Measurements from ENCODE around the gene TMA7B. TPM values are rescaled to one million over a fixed set of nuclear protein-coding genes. Genes with fewer than 3 reads are reported as not detected.

Gene TMA7B
- total and polyA plus RNA-seq, 12 donors: not detected

DNA sequence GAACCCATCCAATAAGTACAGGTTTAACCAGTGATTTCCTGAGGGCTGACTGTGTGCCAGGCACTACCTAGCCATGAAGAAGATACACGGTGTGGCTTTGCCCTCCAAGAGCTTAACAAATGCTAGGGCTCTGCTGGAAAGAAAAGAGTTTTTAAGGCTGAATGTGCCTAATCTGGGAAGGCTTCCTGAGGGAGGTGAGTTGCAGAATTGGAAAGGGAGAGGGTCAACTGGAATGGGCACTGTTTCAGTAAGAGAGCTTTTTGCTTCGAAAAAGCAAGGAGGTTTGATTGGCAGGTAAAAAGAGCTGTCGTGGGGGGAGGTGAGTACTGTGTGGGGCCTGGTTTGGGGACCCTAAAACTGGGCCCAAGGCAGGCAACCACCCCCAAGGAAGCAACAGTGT, 37.2 kb downstream of the TMA7B start:
- no peak for ATAC-seq
- H3K4me1 ChIP-seq: peaks cover 0 to 32% (median 15%) of the 10 kb centered on the region in 9 donors
- TF ChIP-seq, protein P1, sequence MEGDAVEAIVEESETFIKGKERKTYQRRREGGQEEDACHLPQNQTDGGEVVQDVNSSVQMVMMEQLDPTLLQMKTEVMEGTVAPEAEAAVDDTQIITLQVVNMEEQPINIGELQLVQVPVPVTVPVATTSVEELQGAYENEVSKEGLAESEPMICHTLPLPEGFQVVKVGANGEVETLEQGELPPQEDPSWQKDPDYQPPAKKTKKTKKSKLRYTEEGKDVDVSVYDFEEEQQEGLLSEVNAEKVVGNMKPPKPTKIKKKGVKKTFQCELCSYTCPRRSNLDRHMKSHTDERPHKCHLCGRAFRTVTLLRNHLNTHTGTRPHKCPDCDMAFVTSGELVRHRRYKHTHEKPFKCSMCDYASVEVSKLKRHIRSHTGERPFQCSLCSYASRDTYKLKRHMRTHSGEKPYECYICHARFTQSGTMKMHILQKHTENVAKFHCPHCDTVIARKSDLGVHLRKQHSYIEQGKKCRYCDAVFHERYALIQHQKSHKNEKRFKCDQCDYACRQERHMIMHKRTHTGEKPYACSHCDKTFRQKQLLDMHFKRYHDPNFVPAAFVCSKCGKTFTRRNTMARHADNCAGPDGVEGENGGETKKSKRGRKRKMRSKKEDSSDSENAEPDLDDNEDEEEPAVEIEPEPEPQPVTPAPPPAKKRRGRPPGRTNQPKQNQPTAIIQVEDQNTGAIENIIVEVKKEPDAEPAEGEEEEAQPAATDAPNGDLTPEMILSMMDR (IDR thresholded peaks at IDR 0.05): no peak
- WGBS, 2 donors: 80 to 86% methylated on average over 3 of the region's 3 CpGs
- peaks cover 0 to 52% (median 30%) of the 10 kb centered on the region in 7 donors for H3K27me3 ChIP-seq
- intact Hi-C loops (cut with DNase I): no loop called here
- H3K9me3 ChIP-seq: no peaks in the 10 kb centered on the region
- H3K4me3 ChIP-seq: no peak overlapping the region
- no peak for DNase-seq
- no peak overlapping the region for H3K27ac ChIP-seq
- H3K36me3 ChIP-seq: no peaks in the 10 kb centered on the region

DNA sequence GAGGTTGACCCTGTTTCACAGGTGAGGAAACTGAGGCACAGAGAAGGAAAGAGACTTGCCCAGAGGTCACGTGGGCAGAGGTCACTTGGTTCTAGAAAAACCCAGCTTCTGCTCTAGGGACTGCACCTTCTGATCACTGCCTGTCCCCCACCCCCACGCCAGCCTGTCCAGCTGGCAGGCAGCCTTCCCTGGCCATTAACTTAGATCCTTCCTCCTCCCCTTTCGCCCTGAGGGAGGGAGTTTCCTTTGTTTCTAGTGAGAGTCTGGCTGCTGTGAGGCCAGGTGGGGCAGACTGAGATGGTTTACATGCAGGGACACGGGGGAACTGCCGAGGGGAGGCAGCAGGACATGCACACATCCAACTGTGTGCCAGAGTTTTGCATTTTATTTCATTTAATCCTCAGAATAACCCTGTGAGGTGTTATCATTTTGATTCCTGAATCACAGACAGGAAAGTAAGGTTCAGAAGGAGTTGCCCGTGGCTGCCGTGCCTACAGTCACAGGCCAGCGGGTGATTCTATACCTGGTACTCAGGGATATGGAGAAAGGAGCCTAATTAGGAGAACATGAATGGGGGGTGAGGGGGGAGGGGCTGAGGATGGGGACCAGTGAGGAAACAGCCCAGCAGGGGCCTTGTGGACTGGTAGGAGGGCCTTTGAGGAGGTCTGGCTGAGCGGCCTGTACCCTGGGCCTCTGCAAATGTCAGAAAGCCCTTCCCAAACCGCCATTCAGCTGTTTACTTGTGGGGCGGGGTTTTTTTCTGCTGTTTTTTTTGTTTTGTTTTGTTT, 37.9 kb downstream of the TMA7B start:
- peak; percentile 17 to 48 for DNase-seq
- no peak overlapping the region for H3K27ac ChIP-seq
- peak in 7 of 8 donors; percentile 37 to 78 (median 53) for ATAC-seq

DNA sequence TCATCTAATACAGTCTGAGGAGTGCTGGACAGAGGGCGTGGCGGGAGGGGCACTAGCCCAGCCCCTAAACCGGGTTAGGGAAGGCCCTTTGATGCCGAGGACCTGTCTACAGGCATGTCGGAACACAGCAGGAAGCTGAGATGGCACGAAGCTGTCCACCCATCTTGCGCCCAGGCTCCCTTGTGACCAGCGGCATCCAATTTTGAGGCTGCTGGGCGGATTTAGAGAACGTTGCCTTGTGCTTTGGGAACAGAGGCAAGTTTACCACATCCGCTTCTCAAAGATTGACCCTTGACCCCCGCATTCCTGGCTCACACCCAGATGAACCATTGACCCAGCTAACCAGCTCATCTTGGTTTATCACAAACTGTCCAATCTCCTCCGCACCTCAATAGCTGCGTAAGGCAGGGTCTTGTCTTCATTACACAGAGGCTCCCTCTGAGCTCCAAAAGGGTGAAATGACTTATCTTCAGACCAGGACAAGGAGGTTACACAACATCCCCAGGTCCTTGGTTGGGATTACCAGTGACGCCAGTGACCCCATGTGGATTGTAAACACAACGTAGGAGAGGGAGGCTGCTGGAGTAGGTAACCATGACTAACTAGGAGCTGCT, 39.1 kb downstream of the TMA7B start:
- H3K9me3 ChIP-seq: no peaks in the 10 kb centered on the region
- H3K36me3 ChIP-seq: no peaks in the 10 kb centered on the region
- H3K27me3 ChIP-seq: peaks cover 0 to 33% (median 16%) of the 10 kb centered on the region in 7 donors
- H3K4me1 ChIP-seq: peaks cover 0 to 27% (median 14%) of the 10 kb centered on the region in 9 donors
- no peak for ATAC-seq
- H3K4me3 ChIP-seq: no peak overlapping the region
- intact Hi-C loops (cut with DNase I): no loop called here
- H3K27ac ChIP-seq: no peak overlapping the region
- WGBS, 2 donors: 83 to 86% methylated on average over 16 of the region's 16 CpGs
- DNase-seq: no peak
- TF ChIP-seq, protein P1 (IDR thresholded peaks at IDR 0.05): no peak

More for the DNA sequence above, 37.9 kb downstream of the TMA7B start:
- WGBS, 2 donors: 53 to 66% methylated on average over 11 of the region's 11 CpGs
- TF ChIP-seq, protein P1 (IDR thresholded peaks at IDR 0.05): no peak
- no peak overlapping the region for H3K4me3 ChIP-seq
- H3K4me1 ChIP-seq: peaks cover 0 to 27% (median 15%) of the 10 kb centered on the region in 9 donors
- no peaks in the 10 kb centered on the region for H3K9me3 ChIP-seq
- H3K27me3 ChIP-seq: peaks cover 0 to 45% (median 27%) of the 10 kb centered on the region in 7 donors
- intact Hi-C loops (cut with DNase I): no loop called here
- H3K36me3 ChIP-seq: no peaks in the 10 kb centered on the region

DNA sequence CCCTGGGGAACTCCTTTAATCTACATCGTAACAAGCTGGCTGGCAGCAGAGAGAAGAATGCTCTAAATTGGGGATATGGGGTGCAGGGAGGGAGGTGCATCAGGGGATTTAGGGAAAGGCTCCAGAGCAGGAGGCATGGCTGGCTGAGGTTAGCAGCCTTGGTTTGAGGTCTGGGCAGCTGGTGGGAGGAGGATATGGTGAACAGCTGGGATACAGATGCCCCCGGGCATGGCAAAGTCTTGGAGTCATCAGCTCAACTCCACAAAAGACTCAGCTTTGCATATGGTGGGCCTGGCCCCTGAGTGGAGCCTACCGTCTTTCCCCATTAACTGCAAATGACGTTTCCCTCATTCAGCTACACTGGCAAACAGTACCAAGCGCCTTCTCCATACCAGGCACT, 40.0 kb downstream of the TMA7B start:
- DNase-seq (no peak), ATAC-seq (no peak)
- Histone ChIP-seq H3K27ac (no peak overlapping the region), H3K27me3 (peaks cover 0 to 26% (median 9%) of the 10 kb centered on the region in 7 donors), H3K36me3 (no peaks in the 10 kb centered on the region), H3K9me3 (no peaks in the 10 kb centered on the region), H3K4me3 (no peak overlapping the region), H3K4me1 (peaks cover 0 to 25% (median 11%) of the 10 kb centered on the region in 9 donors)
- intact Hi-C loops (cut with DNase I): no loop called here
- TF ChIP-seq, protein P1 (IDR thresholded peaks at IDR 0.05): no peak
- WGBS, 2 donors: 91 to 95% methylated on average over 5 of the region's 5 CpGs

Data from heart right ventricle (tissue), 16 donors.